SJCRH30 (cell line): ENCODE data around the gene PTPRE. TPM values are rescaled to one million over a fixed set of nuclear protein-coding genes. Genes with fewer than 3 reads are reported as not detected.
"Not testable (repeated sequence)": the region's sequence is repeated elsewhere in the genome, so short reads cannot be mapped to it uniquely, and the experiment has no call there.

Source experiments
- DNase-seq, 2 experiments: peaks; one replicate each; pipeline ENCODE4 v3.0.0-alpha.2; 2015 to 2020
- H3K27ac ChIP-seq: fragments of 250-450 bp; sonication (Bioruptor Pico); 2 replicates; pipeline ENCODE4 v1.5.1; 2020; ENCODE audit warnings: mild to moderate bottlenecking, moderate library complexity
- H3K27me3 ChIP-seq: fragments of 250-450 bp; sonication (Bioruptor Pico); 2 replicates; pipeline ENCODE4 v1.5.1; 2020; ENCODE audit warnings: mild to moderate bottlenecking, moderate library complexity
- H3K36me3 ChIP-seq: fragments of 250-450 bp; sonication (Bioruptor Pico); 2 replicates; pipeline ENCODE4 v1.5.1; 2020; ENCODE audit warnings: mild to moderate bottlenecking, moderate library complexity
- H3K4me1 ChIP-seq: fragments of 250-450 bp; sonication (Bioruptor Pico); 2 replicates; pipeline ENCODE4 v1.5.1; 2020; ENCODE audit warnings: mild to moderate bottlenecking, moderate library complexity
- H3K4me3 ChIP-seq: fragments of 250-450 bp; sonication (Bioruptor Pico); 2 replicates; pipeline ENCODE4 v1.5.1; 2020; ENCODE audit warnings: mild to moderate bottlenecking, moderate library complexity
- H3K9me3 ChIP-seq: fragments of 250-450 bp; sonication (Bioruptor Pico); replicated peaks from 2 replicates; pipeline ENCODE4 v1.5.1; 2020; ENCODE audit warnings: mild to moderate bottlenecking, moderate library complexity
- total RNA-seq: library from RNA; depleted of rRNA; stranded (reverse); fragments of >200 nt; shearing (Covaris generic); gene quantifications from 2 replicates; pipeline ENCODE4 v1.2.3, GENCODE V29; 2014

PTPRE gene
- total RNA-seq, 1 experiment from 2014 or later: 5.2 TPM

- Histone ChIP-seq H3K4me1 (peaks cover 16% of the 10 kb centered on the region), H3K36me3 (no peaks in the 10 kb centered on the region), H3K27ac (no peak overlapping the region), H3K4me3 (no peak overlapping the region), H3K27me3 (no peaks in the 10 kb centered on the region), H3K9me3 (no peaks in the 10 kb centered on the region)
- no peak for DNase-seq
These were observed 177.5 kb downstream of the PTPRE start for GRCh38 chr10:128084364-128084763.

- H3K9me3 ChIP-seq: no peaks in the 10 kb centered on the region
- H3K36me3 ChIP-seq: no peaks in the 10 kb centered on the region
- H3K27me3 ChIP-seq: no peaks in the 10 kb centered on the region
- peaks cover 16% of the 10 kb centered on the region for H3K4me1 ChIP-seq
- DNase-seq: no peak
- no peak overlapping the region for H3K27ac ChIP-seq
- H3K4me3 ChIP-seq: no peak overlapping the region
These were observed 178.1 kb downstream of the PTPRE start for GRCh38 chr10:128084991-128085390.

GRCh38 chr10:128086003-128086863, 179.3 kb downstream of the PTPRE start:
- DNase-seq: peak; percentile 23 to 43
- H3K4me1 ChIP-seq: peaks cover 16% of the 10 kb centered on the region

GRCh38 chr10:128087146-128087883, 180.4 kb downstream of the PTPRE start:
- peaks cover 16% of the 10 kb centered on the region for H3K4me1 ChIP-seq
- H3K36me3 ChIP-seq: no peaks in the 10 kb centered on the region
- no peaks in the 10 kb centered on the region for H3K9me3 ChIP-seq
- no peak for DNase-seq
- H3K27ac ChIP-seq: no peak overlapping the region
- H3K27me3 ChIP-seq: no peaks in the 10 kb centered on the region
- H3K4me3 ChIP-seq: no peak overlapping the region

More at GRCh38 chr10:128086003-128086863, 179.3 kb downstream of the PTPRE start:
- no peak overlapping the region for H3K4me3 ChIP-seq
- H3K27ac ChIP-seq: no peak overlapping the region
- H3K9me3 ChIP-seq: no peaks in the 10 kb centered on the region
- no peaks in the 10 kb centered on the region for H3K27me3 ChIP-seq
- H3K36me3 ChIP-seq: no peaks in the 10 kb centered on the region

- H3K4me1 ChIP-seq: peaks cover 16% of the 10 kb centered on the region
- no peak overlapping the region for H3K27ac ChIP-seq
- H3K9me3 ChIP-seq: no peaks in the 10 kb centered on the region
- no peaks in the 10 kb centered on the region for H3K36me3 ChIP-seq
- H3K4me3 ChIP-seq: no peak overlapping the region
- peak; percentile 62 to 78 for DNase-seq
- no peaks in the 10 kb centered on the region for H3K27me3 ChIP-seq
These were observed 181.2 kb downstream of the PTPRE start for GRCh38 chr10:128087884-128088709.

- no peaks in the 10 kb centered on the region for H3K9me3 ChIP-seq
- peaks cover 16% of the 10 kb centered on the region for H3K4me1 ChIP-seq
- H3K36me3 ChIP-seq: peaks cover 9% of the 10 kb centered on the region; the same call in 1 of the 2 replicates
- no peak overlapping the region for H3K27ac ChIP-seq
- no peaks in the 10 kb centered on the region for H3K27me3 ChIP-seq
- DNase-seq: no peak
- no peak overlapping the region for H3K4me3 ChIP-seq
These were observed 184.8 kb downstream of the PTPRE start for GRCh38 chr10:128091636-128092210.

GRCh38 chr10:128092454-128092853, 185.6 kb downstream of the PTPRE start:
- H3K4me3 ChIP-seq: no peak overlapping the region
- peaks cover 10% of the 10 kb centered on the region; the same call in 1 of the 2 replicates for H3K4me1 ChIP-seq
- H3K9me3 ChIP-seq: no peaks in the 10 kb centered on the region
- H3K27me3 ChIP-seq: no peaks in the 10 kb centered on the region
- DNase-seq: peak in 1 of 2 experiments; percentile 26
- peaks cover 17% of the 10 kb centered on the region for H3K36me3 ChIP-seq
- H3K27ac ChIP-seq: no peak overlapping the region

GRCh38 chr10:128094596-128094995, 187.7 kb downstream of the PTPRE start:
- H3K27me3 ChIP-seq, DNase-seq, H3K27ac ChIP-seq: not testable (repeated sequence)

GRCh38 chr10:128095027-128095752, 188.3 kb downstream of the PTPRE start:
- no peaks in the 10 kb centered on the region for H3K9me3 ChIP-seq
- H3K36me3 ChIP-seq: peaks cover 44% of the 10 kb centered on the region
- H3K4me1 ChIP-seq: no peaks in the 10 kb centered on the region
- H3K27me3 ChIP-seq: no peaks in the 10 kb centered on the region
- H3K4me3 ChIP-seq: no peak overlapping the region
- DNase-seq: no peak
- H3K27ac ChIP-seq: no peak overlapping the region

More at GRCh38 chr10:128094596-128094995, 187.7 kb downstream of the PTPRE start:
- not testable (repeated sequence) for H3K9me3 ChIP-seq, H3K4me1 ChIP-seq, H3K4me3 ChIP-seq
- peaks cover 38% of the 10 kb centered on the region for H3K36me3 ChIP-seq

GRCh38 chr10:128095753-128096469, 189.0 kb downstream of the PTPRE start:
- no peak overlapping the region for H3K27ac ChIP-seq
- no peaks in the 10 kb centered on the region for H3K9me3 ChIP-seq
- peaks cover 51% of the 10 kb centered on the region for H3K36me3 ChIP-seq
- no peak for DNase-seq
- H3K27me3 ChIP-seq: no peaks in the 10 kb centered on the region
- H3K4me3 ChIP-seq: no peak overlapping the region
- no peaks in the 10 kb centered on the region for H3K4me1 ChIP-seq

GRCh38 chr10:128096486-128097199, 189.7 kb downstream of the PTPRE start:
- DNase-seq: no peak

GRCh38 chr10:128097783-128098182, 190.9 kb downstream of the PTPRE start:
- DNase-seq: no peak
- H3K4me1 ChIP-seq: no peaks in the 10 kb centered on the region
- H3K27me3 ChIP-seq: no peaks in the 10 kb centered on the region
- H3K36me3 ChIP-seq: peaks cover 65% of the 10 kb centered on the region
- H3K4me3 ChIP-seq: no peak overlapping the region
- H3K27ac ChIP-seq: no peak overlapping the region
- H3K9me3 ChIP-seq: no peaks in the 10 kb centered on the region

More at GRCh38 chr10:128096486-128097199, 189.7 kb downstream of the PTPRE start:
- H3K4me3 ChIP-seq: no peak overlapping the region
- no peak overlapping the region for H3K27ac ChIP-seq
- no peaks in the 10 kb centered on the region for H3K27me3 ChIP-seq
- no peaks in the 10 kb centered on the region for H3K4me1 ChIP-seq
- peaks cover 59% of the 10 kb centered on the region for H3K36me3 ChIP-seq
- no peaks in the 10 kb centered on the region for H3K9me3 ChIP-seq

- Histone ChIP-seq H3K9me3 (no peaks in the 10 kb centered on the region), H3K27me3 (no peaks in the 10 kb centered on the region), H3K36me3 (peaks cover 71% of the 10 kb centered on the region), H3K27ac (no peak overlapping the region), H3K4me3 (no peak overlapping the region), H3K4me1 (no peaks in the 10 kb centered on the region)
- DNase-seq: no peak
These were observed 191.7 kb downstream of the PTPRE start for GRCh38 chr10:128098631-128099030.
